Right lobe of liver (tissue), 4 donors: ENCODE measurements around the gene NQO1.

Experiments
- CTCF ChIP-seq, 4 donors: fragments of 200-600 bp in 3 of 4; fragments of 450-650 bp in 1 of 4; IDR thresholded peaks; one replicate each; pipeline versions ENCODE4 v1.5.1 to v1.8.0; 2016 to 2022; ENCODE audit warnings: antibody characterized with exemption in 4 of 4, mild to moderate bottlenecking in 2 of 4
- POLR2A ChIP-seq: fragments of 450-650 bp; IDR thresholded peaks from one replicate; pipeline ENCODE4 v1.6.1; 2017; ENCODE audit warnings: antibody characterized with exemption, mild to moderate bottlenecking
- donor health status: DM: no; HTN: no; CAD: no.
- donor health status: DM: no; HTN: no; CAD: no.
- donor health status: DM: no; HTN: yes; CAD: no.

GRCh38 chr16:69754143-69754468, 27.7 kb upstream of the NQO1 start:
- TF ChIP-seq POLR2A (no peak), CTCF (IDR thresholded peaks at IDR 0.05) (no peak)
